Activated naive CD4-positive, alpha-beta T cell (primary cell): ENCODE measurements around the gene BAHCC1.

ENCODE experiments used
- DNase-seq, 4 experiments: peaks; one replicate each; lab custom pipeline; 2025; lab: John Stamatoyannopoulos, UW

The BAHCC1 gene

DNA sequence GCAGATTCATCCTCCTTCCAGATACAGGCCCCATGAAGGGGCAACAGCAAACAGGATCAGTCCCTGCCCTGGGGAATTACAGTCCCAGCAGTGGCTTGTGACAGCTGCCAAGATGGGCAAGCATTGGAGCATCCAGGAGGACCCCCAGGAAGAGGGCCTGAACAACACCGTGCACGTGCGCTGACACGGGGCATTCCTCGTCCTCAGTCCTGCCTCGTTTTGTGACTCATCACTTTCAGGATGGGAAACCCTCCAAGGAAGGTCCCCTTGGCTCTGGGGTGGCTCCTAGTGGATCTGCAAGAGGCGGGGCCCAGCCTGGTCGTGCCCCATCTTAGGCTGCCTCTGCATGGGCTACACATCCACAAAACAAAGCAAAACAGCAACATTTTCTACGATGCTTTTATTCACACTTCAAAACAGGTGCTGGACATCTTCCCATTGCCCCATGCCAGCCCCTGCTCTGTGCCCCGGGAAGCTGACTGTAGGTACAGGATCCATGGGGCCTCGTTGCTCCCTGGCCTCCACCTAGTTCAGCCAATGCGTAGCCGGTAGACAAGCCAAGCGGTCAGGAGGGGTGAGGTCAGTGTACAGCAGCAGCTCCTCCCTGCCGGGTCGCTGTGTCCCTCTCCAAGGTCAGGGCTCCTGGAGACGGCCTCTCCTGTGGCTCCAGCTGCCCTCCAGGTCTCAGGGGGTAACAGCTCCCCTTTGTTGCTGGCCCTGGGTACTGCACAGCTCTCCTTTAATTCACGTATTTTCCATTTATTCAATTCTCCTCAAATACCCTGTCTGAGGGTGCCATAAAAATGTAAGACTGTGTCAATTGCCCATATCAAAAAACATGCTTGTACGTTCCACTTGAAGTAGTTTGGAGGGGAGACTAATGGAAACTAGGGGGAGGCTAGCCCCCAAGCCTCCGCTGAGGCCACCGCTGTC lies 85.1 kb downstream of the BAHCC1 start:
- DNase-seq: no peak

DNA sequence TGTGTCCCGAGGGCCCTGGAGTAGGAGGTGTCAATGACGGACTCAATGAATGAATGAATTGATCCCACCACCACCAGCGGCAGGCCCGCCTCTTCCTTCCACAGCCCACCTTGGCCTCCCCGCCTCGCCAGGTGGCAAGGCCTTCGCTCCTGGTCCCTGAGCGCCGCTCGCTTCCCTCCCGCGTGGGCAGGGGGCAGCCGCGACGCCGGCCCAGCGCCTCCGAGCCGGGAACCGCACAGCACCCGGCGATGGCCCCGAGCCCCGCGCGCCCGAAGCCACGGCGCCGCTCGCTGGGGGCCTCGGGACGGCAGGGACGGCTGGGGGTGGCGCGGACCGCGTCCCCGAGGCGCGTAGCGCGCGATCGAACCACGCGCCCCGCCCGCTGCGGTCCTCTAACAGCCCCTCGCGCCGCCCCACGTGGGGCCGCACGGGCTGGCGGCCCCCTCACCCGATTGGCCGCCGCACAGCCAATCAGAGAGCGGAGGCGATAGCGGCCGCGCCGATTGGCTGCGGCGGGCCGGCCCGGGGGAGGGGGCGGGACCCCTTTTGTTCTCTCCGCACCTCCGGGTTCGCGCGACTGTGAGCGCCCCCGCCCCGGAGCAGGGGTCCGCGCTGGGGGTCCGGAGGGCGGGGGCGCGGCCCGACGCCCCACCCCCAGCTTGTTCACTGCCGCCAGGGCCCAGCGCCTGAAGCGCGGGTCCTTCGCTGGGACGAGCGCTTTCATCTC lies 86.0 kb downstream of the BAHCC1 start:
- DNase-seq: peak in 2 of 4 experiments; percentile 24 to 57

DNA sequence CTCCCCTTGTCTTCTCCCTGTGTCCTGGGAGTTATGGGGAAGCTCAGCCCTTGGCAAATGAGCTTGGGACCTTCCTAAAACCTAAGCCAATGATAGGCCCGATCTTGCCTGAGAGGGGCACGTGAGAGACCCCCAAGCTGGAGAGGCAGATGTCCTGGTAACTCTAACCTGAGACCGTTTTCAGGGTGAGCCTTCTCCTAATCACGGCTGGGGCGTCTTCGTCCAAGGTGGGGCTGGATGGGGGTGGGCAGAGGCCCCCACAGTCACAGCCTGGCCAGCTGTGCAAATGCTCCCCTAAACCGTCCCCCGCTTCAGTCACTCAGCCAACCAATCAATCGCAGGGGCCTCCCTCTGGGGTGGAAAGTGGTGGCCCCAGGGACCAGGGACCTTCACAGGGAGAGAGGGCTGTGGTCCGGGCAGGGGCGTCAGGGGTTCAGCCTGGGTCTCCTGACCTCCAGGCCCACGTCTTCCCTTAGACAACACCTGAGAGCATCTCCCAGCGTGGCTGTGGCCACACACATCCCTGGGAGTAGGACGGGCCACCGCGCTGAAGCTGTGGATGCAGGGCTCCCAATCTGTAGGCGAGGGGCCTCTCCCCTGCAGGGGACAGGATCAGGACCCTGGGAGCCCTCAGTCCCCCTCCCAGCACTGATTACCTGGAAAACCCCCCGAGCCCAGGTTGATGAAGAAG lies 86.7 kb downstream of the BAHCC1 start:
- DNase-seq: no peak

DNA sequence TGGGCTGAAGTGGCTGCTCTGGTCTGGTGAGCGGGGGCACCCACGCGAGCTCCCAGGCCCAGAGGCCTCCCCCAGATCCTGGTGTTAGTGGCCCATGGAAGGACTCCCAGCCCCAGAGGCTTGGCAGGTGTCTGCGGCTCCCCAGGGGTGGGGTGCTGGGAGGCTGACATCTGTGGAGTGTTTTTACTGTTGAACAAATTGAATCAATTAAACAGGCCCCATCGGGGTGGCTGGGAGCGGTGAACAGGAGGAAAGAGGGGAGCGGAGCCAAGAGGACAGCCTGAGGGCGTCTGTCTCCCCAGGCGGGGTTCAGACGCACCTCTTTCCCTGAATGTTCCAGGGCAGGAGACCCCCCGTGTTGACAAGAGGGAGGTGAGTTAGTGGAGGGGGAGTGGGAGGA lies 87.4 kb downstream of the BAHCC1 start:
- no peak for DNase-seq

DNA sequence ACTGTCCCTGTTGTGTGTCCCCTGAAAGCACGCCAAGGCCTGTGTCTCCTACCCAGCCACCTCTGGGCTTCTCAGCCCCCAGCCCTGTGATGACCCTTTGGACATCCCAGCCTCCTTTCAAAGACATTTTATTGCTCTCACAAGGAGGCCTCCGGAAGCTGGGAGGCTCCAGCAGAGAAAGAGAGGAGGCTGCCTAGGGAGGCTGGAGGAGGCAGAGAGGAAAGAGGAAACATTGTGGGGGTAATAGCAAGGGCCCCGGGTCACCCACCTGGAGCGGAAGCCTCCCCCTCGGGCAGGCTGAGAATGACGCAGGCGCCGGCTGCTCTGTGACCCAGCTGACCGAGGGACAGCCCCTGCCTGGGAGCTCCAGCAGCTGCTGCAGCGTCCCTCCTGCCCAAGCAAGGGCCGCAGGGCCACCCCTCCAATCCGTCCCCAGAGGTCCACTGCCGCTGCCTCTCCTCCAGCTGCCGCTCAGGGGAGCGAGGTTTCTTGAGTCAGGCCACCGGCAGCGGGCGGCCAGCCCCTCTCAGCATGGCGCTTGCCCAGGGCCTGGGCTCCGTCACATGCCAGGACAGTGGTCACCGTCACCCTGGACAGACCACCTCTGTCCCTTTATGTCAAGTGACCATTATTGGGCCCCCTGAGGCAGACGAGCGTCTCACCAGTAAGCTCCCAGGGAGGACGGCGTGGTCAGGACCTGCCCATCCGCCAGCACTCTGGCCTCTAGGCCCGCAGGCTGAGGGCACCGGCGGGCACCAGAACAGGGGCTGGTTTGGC lies 88.0 kb downstream of the BAHCC1 start:
- no peak for DNase-seq

DNA sequence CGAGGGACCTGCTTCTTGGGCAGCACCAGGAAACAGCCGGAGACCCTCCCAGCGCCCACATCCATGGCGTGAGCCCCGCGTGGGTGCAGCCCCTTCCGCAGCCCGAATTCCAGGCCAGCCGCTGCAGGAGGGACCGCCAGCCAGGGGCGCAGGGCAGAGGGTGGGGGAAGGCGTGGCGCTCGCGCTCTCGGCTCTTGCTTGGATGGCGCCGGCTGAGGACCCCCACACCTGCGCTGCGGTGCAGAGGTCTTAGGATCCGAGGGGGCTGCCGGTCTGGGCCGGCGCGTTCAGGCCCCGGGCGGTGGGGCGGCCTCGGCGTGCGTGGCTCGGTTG lies 88.6 kb downstream of the BAHCC1 start:
- no peak for DNase-seq

DNA sequence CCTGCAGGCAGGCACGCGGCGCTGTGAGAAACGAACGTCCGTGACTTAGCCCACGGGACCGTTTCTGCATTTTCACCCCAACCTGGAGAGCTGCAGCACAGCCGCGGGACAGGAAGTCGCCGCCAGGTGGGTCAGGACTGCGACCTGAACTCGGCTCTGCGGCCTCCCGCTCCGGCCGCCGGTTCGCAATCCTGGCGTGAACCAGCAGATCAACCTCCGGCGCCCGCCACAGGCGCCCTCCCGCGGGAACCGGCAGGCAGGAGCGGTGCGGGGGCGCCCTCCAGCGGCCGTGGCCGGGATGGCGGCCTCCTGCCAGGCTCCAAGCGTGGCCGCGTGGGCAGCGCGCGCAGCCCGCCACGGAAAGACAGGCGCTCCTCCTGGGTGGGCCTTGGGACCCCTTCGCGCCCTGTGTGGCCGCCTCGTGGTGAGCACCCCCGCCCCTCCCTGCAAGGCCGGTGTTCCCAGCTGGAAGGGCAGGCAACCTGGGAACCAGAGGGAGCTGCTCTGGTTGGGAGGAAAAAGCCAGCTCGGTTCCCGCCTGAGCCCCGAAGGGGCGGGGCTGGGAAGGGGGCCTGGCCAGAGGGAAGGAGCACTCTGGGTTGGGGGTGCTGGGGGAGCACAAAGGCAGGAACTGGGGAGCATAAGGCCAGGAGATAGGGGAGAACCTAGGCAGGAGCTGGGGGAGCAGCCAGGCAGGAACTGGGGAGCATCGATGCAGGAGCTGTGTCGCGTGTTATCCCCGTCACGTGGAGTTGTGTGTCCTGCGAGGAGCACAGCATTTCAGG lies 89.1 kb downstream of the BAHCC1 start:
- peak; percentile 71 to 86 (median 78) for DNase-seq

DNA sequence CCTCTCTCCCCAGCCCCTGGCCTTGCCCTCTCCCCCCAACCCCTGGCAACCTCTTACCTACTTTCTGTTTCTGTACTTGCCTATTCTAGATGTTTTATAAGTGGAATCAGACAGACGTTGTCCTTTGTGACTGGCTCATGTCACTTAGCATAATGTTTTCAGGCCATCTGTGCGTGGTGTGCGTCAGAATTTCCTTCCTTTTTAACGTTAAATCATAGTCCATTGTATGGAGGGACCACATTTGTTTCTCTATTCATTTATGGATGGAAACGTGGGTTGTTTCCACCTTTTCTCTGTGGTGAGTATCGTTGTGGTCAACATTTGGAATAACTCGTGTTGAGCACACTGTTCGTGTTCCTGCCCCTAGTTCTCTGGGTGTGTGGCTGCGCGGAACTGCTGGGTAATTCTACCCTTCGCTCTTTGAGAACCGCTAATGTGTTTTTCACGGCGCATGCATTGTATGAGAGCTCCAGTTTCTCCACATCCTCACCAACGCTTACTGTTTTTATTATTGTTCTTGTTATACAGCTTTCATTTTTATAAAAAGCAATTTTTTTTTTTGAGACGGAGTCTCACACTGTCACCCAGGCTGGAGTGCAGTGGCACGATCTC lies 91.0 kb downstream of the BAHCC1 start:
- DNase-seq: no peak

DNA sequence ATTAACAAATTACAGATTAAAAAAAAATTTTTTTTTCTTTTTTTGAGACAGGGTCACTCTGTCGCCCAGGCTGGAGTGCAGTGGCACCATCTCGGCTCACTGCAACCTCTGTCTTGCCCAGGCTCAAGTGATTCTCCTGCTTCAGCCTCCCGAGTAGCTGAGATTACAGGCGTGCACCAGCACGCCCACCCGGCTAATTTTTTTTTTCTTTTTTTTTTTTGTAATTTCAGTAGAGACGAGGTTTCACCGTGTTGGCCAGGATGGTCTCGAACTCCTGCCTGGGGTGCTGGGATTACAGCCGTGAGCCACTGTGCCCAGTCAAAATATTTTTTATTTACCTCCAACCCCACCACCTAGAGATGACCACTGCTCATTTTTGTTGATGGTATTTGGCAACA lies 91.8 kb downstream of the BAHCC1 start:
- DNase-seq: no peak

DNA sequence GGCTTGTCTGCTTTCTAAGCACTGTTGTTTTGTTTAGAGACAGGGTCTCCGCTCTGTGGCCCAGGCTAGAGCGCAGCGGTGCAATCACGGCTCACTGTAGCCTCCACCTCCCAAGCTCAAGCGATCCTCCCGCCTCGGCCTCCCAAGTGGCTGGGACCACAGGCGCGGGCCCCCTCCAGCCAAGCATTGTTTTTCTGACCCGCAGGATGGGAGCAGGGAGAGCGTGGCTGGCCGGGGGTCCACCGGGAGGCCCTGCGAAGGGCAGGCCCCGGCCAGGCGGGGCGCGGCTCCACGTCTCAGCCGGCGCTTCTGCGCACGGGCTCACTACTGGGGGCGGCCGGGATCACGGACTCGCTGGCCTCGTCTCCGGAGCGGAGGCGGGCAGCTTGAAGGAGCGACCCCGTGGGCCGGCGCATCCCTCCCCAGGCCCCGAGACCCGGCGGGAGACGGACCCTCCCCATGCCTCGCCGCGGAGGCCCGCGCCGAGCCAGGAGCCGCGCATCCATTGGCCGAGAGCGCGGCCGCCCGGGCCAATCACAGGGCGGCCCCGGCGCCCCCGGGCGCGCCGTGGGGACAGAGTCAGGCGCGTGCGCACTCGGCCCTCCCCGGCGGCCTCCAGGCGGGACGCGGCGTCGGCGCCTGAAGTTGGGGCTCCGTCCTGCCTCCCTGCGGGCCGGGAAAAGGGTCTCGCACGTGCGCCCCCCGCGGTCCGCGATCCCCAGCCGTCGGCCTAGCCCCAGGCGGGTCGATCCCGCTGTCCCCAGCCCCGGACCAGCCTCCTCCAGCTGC lies 92.4 kb downstream of the BAHCC1 start:
- peak; percentile 34 to 80 (median 60) for DNase-seq

DNA sequence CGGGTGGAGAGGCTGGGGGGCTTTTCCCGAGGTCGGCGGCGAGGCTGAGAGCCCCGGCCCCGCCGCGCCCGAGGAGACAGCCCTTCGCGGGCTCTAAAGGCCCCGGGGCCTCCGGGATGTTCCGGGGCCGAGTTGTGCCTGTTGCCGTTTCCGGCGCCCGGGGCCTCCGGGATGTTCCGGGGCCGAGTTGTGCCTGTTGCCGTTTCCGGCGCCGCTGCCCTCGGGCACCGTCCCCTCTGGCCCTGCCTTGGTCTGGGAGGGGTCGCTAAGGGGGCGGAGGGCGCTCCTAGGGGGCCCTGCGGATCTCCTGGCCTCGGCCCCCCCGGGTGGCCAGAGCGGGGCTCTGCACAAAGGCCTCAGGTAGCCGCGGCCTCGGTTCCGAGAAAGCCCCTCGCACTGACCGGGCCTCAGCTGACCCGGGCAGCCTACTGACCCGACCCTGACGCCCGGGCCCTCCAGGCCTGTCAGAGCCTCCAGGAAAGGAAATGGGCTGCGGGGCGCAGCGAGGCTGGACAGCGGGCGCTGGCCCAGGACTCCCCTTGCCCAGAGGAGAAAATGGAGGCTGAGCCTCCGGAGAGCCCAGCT lies 93.1 kb downstream of the BAHCC1 start:
- no peak for DNase-seq

DNA sequence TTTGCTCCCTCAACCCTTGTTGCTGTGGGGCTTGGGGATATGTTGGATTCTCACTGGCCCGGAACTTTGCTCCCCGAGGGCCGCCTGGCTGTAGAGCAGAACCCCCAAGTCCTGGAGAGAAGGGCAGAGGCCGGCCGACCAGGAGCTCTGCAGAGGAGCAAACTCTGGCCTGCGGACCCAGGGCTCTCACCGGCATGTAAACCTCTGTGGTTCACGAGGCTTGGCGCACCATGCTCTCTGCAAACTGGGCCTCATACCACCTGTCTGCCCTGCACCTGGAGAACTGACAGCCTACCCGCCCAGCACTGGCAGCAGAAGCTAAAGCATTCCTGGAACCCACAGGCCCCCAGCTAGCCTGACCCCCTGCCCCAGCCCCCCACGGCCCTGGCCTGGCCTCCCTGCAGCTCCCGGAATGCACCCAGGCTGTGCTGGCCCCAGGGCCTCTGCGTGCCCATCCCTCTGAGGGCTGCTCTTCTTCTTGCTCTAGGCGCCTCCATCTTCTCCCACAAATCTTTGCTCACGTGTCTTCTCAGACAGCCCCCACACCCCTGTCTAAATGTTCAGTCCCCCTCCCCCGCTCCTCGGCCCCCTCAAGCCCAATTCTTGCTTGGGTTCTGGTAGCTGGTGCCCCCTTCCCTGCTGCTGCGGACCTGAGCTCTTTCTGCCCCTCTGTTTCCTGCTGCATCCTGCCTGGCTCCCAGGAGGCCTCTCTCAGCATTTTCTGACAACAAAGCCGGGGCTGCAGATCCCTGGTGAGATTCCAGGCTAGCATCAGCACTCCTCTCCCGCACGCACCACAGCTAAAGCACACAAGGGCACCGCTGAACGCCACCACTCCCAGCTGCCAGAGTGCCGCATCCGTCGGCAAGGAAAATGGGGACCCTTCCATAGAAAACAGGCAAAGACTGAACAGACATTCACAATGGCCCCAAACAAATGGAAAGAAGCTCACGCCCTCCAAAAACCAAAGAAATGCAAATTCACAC lies 94.0 kb downstream of the BAHCC1 start:
- DNase-seq: no peak

DNA sequence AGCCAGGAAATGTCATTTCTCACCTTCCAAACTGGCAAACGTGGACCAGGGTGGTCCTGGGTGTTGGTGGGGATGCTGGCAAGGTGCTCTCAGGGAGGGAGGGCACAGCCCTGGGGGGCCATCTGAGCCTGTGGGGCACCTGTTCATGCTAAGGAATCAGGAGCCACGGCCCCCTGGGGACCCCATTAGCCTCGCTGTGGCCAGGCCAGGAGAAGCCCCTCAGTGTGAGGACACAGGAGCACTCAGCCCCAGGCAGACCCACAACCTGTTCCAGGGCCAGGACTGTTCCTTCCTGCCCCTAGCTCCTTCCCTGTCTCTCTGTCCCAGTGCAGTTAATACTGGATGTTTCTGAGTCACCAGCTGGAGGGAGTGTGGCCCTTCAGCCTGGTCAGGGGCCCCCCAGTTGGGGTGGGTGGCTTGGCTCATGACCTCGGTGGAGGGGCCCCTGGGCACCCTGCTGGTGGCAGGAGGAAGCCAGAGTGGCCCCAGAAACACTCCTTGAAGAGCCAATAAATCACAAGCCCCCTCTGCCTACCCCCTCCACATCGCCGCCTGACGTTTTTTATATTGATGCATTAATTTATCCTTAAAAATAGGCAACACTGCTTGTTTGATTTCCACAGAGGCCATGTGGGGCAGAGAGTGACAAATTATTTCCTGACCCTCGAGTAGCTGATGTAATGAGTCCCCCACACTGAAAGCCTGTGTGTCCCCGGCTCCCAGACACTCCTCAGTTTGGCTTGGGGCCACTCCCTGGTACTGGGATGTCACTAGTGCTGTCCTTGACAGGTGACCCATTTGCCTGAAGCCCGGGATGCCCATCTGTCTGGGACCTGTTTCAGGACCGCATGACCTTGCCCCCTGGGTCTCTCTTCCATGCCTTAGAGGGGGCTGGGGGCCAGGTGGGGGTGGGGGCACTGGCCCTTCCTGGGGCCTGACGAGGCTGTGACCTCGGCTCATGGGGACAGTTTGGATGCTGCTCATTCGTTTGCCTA lies 95.0 kb downstream of the BAHCC1 start:
- DNase-seq: no peak

DNA sequence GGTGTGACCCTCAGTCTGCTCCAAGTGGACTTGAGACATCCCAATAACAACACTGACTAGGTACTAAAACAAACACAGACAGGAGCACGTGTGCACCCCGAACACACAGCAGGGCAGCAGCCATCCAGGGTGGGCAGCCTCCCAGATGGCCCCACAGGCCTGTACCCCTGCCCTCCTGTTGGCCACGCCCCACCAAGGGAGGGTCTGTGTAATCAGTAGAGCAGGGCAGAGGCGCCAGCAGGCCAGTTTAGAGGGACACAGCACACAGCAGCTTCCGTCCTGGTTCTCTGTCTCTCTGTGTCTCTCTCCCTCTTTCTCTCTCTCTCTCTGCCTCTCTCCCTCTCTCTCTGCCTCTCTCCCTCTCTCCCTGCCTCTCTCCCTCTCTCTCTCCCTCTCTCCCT lies 95.9 kb downstream of the BAHCC1 start:
- no peak for DNase-seq

DNA sequence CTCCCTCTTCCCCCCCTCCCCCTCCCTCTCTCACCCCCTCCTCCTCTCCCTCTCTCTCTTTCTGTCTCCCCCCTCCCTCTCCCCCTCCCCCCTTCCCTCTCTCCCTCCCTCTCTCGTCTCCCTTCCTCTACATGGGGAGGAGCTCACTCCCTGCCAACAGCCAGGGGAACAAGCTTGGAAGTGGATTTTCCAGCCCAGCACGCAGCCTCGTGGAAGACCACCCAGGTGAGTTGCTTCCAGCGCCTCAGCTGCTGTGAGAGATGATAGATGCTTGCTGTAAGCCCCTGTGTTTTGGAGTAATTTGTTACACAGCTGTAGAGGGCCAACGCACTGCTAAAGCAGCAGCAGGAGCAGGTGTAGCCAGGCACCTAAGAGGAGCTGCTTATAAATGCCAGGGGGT lies 96.5 kb downstream of the BAHCC1 start:
- DNase-seq: no peak

DNA sequence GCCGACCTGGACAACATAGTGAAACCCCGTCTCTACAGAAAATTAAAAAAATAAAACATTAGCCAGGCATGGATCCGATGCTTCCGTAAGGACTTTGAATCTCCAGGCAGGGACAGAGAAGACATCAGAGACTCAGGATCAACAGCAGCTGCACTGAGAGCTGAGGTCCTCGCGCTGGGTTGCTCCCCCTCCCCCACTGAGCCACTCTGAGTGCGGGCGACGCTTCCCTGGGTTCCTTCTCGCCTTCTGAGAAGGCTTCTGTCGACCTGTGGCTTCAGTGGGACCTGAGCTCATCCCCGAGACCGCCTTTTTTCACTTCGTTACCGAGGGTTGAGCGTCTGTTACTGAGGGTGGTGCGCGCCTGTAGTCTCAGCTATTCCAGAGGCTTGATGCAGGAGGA lies 96.9 kb downstream of the BAHCC1 start:
- no peak for DNase-seq

DNA sequence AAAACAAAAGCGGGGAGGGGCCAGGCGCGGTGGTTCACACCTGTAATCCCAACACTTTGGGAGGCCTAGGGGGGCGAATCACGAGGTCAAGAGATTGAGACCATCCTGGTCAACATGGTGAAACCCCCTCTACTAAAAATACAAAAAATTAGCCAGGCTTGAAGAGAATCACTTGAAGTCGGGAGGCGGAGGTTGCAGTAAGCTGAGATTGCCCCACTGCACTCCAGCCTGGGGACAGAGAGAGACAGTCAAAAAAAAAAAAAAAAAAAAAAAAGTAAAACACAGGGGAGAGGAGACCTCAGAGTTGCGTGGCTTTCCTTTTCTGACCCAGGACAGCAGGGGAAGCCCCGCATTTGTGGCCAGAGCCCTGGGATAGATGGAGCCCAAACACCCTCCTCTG lies 97.4 kb downstream of the BAHCC1 start:
- DNase-seq: no peak
